ENCODE measurements around the gene SSH3. TPM values are rescaled to one million over a fixed set of nuclear protein-coding genes. Genes with fewer than 3 reads are reported as not detected.

SSH3 gene
- total RNA-seq, 1 donor from 2014 or later = 6.8 TPM

- H3K4me1 ChIP-seq (ENCODE audit: control insufficient read depth in 3 of 3, insufficient read depth in 3 of 3, low read length in 3 of 3) = peaks cover 22 to 30% (median 25%) of the 10 kb centered on the region in 3 donors
- no peaks in the 10 kb centered on the region for H3K27me3 ChIP-seq (ENCODE audit: control insufficient read depth in 3 of 3, insufficient read depth in 3 of 3, low read length in 3 of 3)
- H3K27ac ChIP-seq (ENCODE audit: low read depth, low read length) = peak overlapping the region; percentile 93
- peak overlapping the region; percentile 78 to 87 (median 85) for H3K4me3 ChIP-seq (ENCODE audit: low read length in 3 of 3)
- H3K9ac ChIP-seq (ENCODE audit: low read depth in 1 of 3, low read length in 3 of 3) = peak overlapping the region; percentile 86 to 89 (median 86)
- H3K36me3 ChIP-seq (ENCODE audit: control insufficient read depth in 3 of 3, insufficient read depth in 3 of 3, low read length in 3 of 3) = peaks cover 15 to 20% (median 16%) of the 10 kb centered on the region in 3 donors
- no peaks in the 10 kb centered on the region for H3K9me3 ChIP-seq (ENCODE audit: control insufficient read depth in 3 of 3, low read length in 3 of 3)
Observed at GRCh38 chr11:67301951-67302516, 1.3 kb upstream of the SSH3 start.

GRCh38 chr11:67302571-67303131, 679 bp upstream of the SSH3 start:
- peak overlapping the region; percentile 78 to 87 (median 85) for H3K4me3 ChIP-seq (ENCODE audit: low read length in 3 of 3)
- no peaks in the 10 kb centered on the region for H3K9me3 ChIP-seq (ENCODE audit: control insufficient read depth in 3 of 3, low read length in 3 of 3)
- peak overlapping the region; percentile 93 for H3K27ac ChIP-seq (ENCODE audit: low read depth, low read length)
- peaks cover 22 to 30% (median 25%) of the 10 kb centered on the region in 3 donors for H3K4me1 ChIP-seq (ENCODE audit: control insufficient read depth in 3 of 3, insufficient read depth in 3 of 3, low read length in 3 of 3)
- H3K36me3 ChIP-seq (ENCODE audit: control insufficient read depth in 3 of 3, insufficient read depth in 3 of 3, low read length in 3 of 3) = peaks cover 18 to 21% (median 20%) of the 10 kb centered on the region in 3 donors
- H3K27me3 ChIP-seq (ENCODE audit: control insufficient read depth in 3 of 3, insufficient read depth in 3 of 3, low read length in 3 of 3) = no peaks in the 10 kb centered on the region
- H3K9ac ChIP-seq (ENCODE audit: low read depth in 1 of 3, low read length in 3 of 3) = peak overlapping the region; percentile 86 to 89 (median 86)

GRCh38 chr11:67303835-67304411, 593 bp downstream of the SSH3 start:
- Histone ChIP-seq H3K27ac (ENCODE audit: low read depth, low read length) (peak overlapping the region; percentile 93), H3K9ac (ENCODE audit: low read depth in 1 of 3, low read length in 3 of 3) (peak overlapping the region; percentile 70 to 89 (median 86))

GRCh38 chr11:67304511-67305113, 1.3 kb downstream of the SSH3 start:
- peak overlapping the region; percentile 68 to 89 (median 86) for H3K9ac ChIP-seq (ENCODE audit: low read depth in 1 of 3, low read length in 3 of 3)
- no peaks in the 10 kb centered on the region for H3K9me3 ChIP-seq (ENCODE audit: control insufficient read depth in 3 of 3, low read length in 3 of 3)
- peaks cover 21 to 29% (median 21%) of the 10 kb centered on the region in 3 donors for H3K36me3 ChIP-seq (ENCODE audit: control insufficient read depth in 3 of 3, insufficient read depth in 3 of 3, low read length in 3 of 3)
- no peak overlapping the region for H3K27ac ChIP-seq (ENCODE audit: low read depth, low read length)
- peaks cover 22 to 30% (median 25%) of the 10 kb centered on the region in 3 donors for H3K4me1 ChIP-seq (ENCODE audit: control insufficient read depth in 3 of 3, insufficient read depth in 3 of 3, low read length in 3 of 3)
- peak overlapping the region; percentile 60 to 87 (median 85) for H3K4me3 ChIP-seq (ENCODE audit: low read length in 3 of 3)
- H3K27me3 ChIP-seq (ENCODE audit: control insufficient read depth in 3 of 3, insufficient read depth in 3 of 3, low read length in 3 of 3) = no peaks in the 10 kb centered on the region

More at GRCh38 chr11:67303835-67304411, 593 bp downstream of the SSH3 start:
- Histone ChIP-seq H3K36me3 (ENCODE audit: control insufficient read depth in 3 of 3, insufficient read depth in 3 of 3, low read length in 3 of 3) (peaks cover 21 to 26% (median 23%) of the 10 kb centered on the region in 3 donors), H3K27me3 (ENCODE audit: control insufficient read depth in 3 of 3, insufficient read depth in 3 of 3, low read length in 3 of 3) (no peaks in the 10 kb centered on the region), H3K4me1 (ENCODE audit: control insufficient read depth in 3 of 3, insufficient read depth in 3 of 3, low read length in 3 of 3) (peaks cover 22 to 30% (median 25%) of the 10 kb centered on the region in 3 donors), H3K4me3 (ENCODE audit: low read length in 3 of 3) (peak overlapping the region; percentile 65 to 87 (median 85)), H3K9me3 (ENCODE audit: control insufficient read depth in 3 of 3, low read length in 3 of 3) (no peaks in the 10 kb centered on the region)

GRCh38 chr11:67306769-67307544, 3.6 kb downstream of the SSH3 start:
- H3K4me1 ChIP-seq (ENCODE audit: control insufficient read depth in 3 of 3, insufficient read depth in 3 of 3, low read length in 3 of 3) = peaks cover 19 to 21% (median 19%) of the 10 kb centered on the region in 3 donors
- H3K27ac ChIP-seq (ENCODE audit: low read depth, low read length) = no peak overlapping the region
- peaks cover 21 to 22% (median 22%) of the 10 kb centered on the region in 3 donors for H3K36me3 ChIP-seq (ENCODE audit: control insufficient read depth in 3 of 3, insufficient read depth in 3 of 3, low read length in 3 of 3)
- no peaks in the 10 kb centered on the region for H3K27me3 ChIP-seq (ENCODE audit: control insufficient read depth in 3 of 3, insufficient read depth in 3 of 3, low read length in 3 of 3)
- no peak overlapping the region for H3K4me3 ChIP-seq (ENCODE audit: low read length in 3 of 3)
- no peaks in the 10 kb centered on the region for H3K9me3 ChIP-seq (ENCODE audit: control insufficient read depth in 3 of 3, low read length in 3 of 3)
- no peak overlapping the region for H3K9ac ChIP-seq (ENCODE audit: low read depth in 1 of 3, low read length in 3 of 3)

GRCh38 chr11:67307545-67308001, 4.2 kb downstream of the SSH3 start:
- Histone ChIP-seq H3K9me3 (ENCODE audit: control insufficient read depth in 3 of 3, low read length in 3 of 3) (no peaks in the 10 kb centered on the region), H3K27ac (ENCODE audit: low read depth, low read length) (no peak overlapping the region), H3K27me3 (ENCODE audit: control insufficient read depth in 3 of 3, insufficient read depth in 3 of 3, low read length in 3 of 3) (no peaks in the 10 kb centered on the region), H3K36me3 (ENCODE audit: control insufficient read depth in 3 of 3, insufficient read depth in 3 of 3, low read length in 3 of 3) (peaks cover 21 to 22% (median 22%) of the 10 kb centered on the region in 3 donors), H3K9ac (ENCODE audit: low read depth in 1 of 3, low read length in 3 of 3) (no peak overlapping the region), H3K4me3 (ENCODE audit: low read length in 3 of 3) (no peak overlapping the region), H3K4me1 (ENCODE audit: control insufficient read depth in 3 of 3, insufficient read depth in 3 of 3, low read length in 3 of 3) (peaks cover 14 to 15% (median 14%) of the 10 kb centered on the region in 3 donors)

- no peaks in the 10 kb centered on the region for H3K27me3 ChIP-seq (ENCODE audit: control insufficient read depth in 3 of 3, insufficient read depth in 3 of 3, low read length in 3 of 3)
- no peak overlapping the region for H3K4me3 ChIP-seq (ENCODE audit: low read length in 3 of 3)
- no peaks in the 10 kb centered on the region for H3K9me3 ChIP-seq (ENCODE audit: control insufficient read depth in 3 of 3, low read length in 3 of 3)
- H3K27ac ChIP-seq (ENCODE audit: low read depth, low read length) = no peak overlapping the region
- no peak overlapping the region for H3K9ac ChIP-seq (ENCODE audit: low read depth in 1 of 3, low read length in 3 of 3)
- peaks cover 21 to 22% (median 22%) of the 10 kb centered on the region in 3 donors for H3K36me3 ChIP-seq (ENCODE audit: control insufficient read depth in 3 of 3, insufficient read depth in 3 of 3, low read length in 3 of 3)
- peaks cover 9 to 12% (median 11%) of the 10 kb centered on the region in 3 donors for H3K4me1 ChIP-seq (ENCODE audit: control insufficient read depth in 3 of 3, insufficient read depth in 3 of 3, low read length in 3 of 3)
Observed at GRCh38 chr11:67308031-67308866, 4.9 kb downstream of the SSH3 start.

GRCh38 chr11:67309166-67309565, 5.8 kb downstream of the SSH3 start:
- Histone ChIP-seq H3K27me3 (ENCODE audit: control insufficient read depth in 3 of 3, insufficient read depth in 3 of 3, low read length in 3 of 3) (no peaks in the 10 kb centered on the region), H3K9ac (ENCODE audit: low read depth in 1 of 3, low read length in 3 of 3) (no peak overlapping the region), H3K27ac (ENCODE audit: low read depth, low read length) (no peak overlapping the region), H3K4me3 (ENCODE audit: low read length in 3 of 3) (no peak overlapping the region), H3K36me3 (ENCODE audit: control insufficient read depth in 3 of 3, insufficient read depth in 3 of 3, low read length in 3 of 3) (peaks cover 21 to 22% (median 22%) of the 10 kb centered on the region in 3 donors), H3K4me1 (ENCODE audit: control insufficient read depth in 3 of 3, insufficient read depth in 3 of 3, low read length in 3 of 3) (peaks cover 6 to 8% (median 7%) of the 10 kb centered on the region in 3 donors), H3K9me3 (ENCODE audit: control insufficient read depth in 3 of 3, low read length in 3 of 3) (no peaks in the 10 kb centered on the region)

- no peak overlapping the region for H3K4me3 ChIP-seq (ENCODE audit: low read length in 3 of 3)
- no peak overlapping the region for H3K9ac ChIP-seq (ENCODE audit: low read depth in 1 of 3, low read length in 3 of 3)
- peaks cover under 1 to 3% (median 3%) of the 10 kb centered on the region in 3 donors for H3K4me1 ChIP-seq (ENCODE audit: control insufficient read depth in 3 of 3, insufficient read depth in 3 of 3, low read length in 3 of 3)
- H3K27ac ChIP-seq (ENCODE audit: low read depth, low read length) = no peak overlapping the region
- no peaks in the 10 kb centered on the region for H3K9me3 ChIP-seq (ENCODE audit: control insufficient read depth in 3 of 3, low read length in 3 of 3)
- no peaks in the 10 kb centered on the region for H3K27me3 ChIP-seq (ENCODE audit: control insufficient read depth in 3 of 3, insufficient read depth in 3 of 3, low read length in 3 of 3)
- peaks cover 21 to 22% (median 22%) of the 10 kb centered on the region in 3 donors for H3K36me3 ChIP-seq (ENCODE audit: control insufficient read depth in 3 of 3, insufficient read depth in 3 of 3, low read length in 3 of 3)
Observed at GRCh38 chr11:67309661-67310061, 6.3 kb downstream of the SSH3 start.
